ENCODE measurements around the gene MEF2D. TPM values are rescaled to one million over a fixed set of nuclear protein-coding genes. Genes with fewer than 3 reads are reported as not detected.
A peak's percentile ranks its signal among the peaks of the same experiment; 100 is the strongest.

MEF2D gene
- total RNA-seq, 1 donor from 2014 or later = 16.6 TPM

- H3K36me3 ChIP-seq (ENCODE audit: control insufficient read depth, insufficient read depth, low read length) = no peaks in the 10 kb centered on the region
- DNase-seq (ENCODE audit: low read depth) = no peak
Observed at GRCh38 chr1:156455362-156455761, 45.2 kb downstream of the MEF2D start.

GRCh38 chr1:156452907-156453306 is 47.7 kb downstream of the MEF2D start:
- TF ChIP-seq CTCF (IDR thresholded peaks at IDR 0.05; ENCODE audit: insufficient read depth, low read length, poor library complexity, severe bottlenecking) = no peak
- Histone ChIP-seq H3K4me3 (ENCODE audit: low read depth, low read length) (no peak overlapping the region), H3K27me3 (ENCODE audit: control insufficient read depth, insufficient read depth, low read length) (no peaks in the 10 kb centered on the region), H3K36me3 (ENCODE audit: control insufficient read depth, insufficient read depth, low read length) (no peaks in the 10 kb centered on the region)
- no peak for DNase-seq (ENCODE audit: low read depth)

More at GRCh38 chr1:156455362-156455761, 45.2 kb downstream of the MEF2D start:
- Histone ChIP-seq H3K4me3 (ENCODE audit: low read depth, low read length) (no peak overlapping the region), H3K27me3 (ENCODE audit: control insufficient read depth, insufficient read depth, low read length) (no peaks in the 10 kb centered on the region)
- TF ChIP-seq CTCF (IDR thresholded peaks at IDR 0.05; ENCODE audit: insufficient read depth, low read length, poor library complexity, severe bottlenecking) = no peak

GRCh38 chr1:156451505-156452160 is 48.9 kb downstream of the MEF2D start:
- TF ChIP-seq CTCF (IDR thresholded peaks at IDR 0.05; ENCODE audit: insufficient read depth, low read length, poor library complexity, severe bottlenecking) = no peak
- no peak overlapping the region for H3K4me3 ChIP-seq (ENCODE audit: low read depth, low read length)
- H3K36me3 ChIP-seq (ENCODE audit: control insufficient read depth, insufficient read depth, low read length) = no peaks in the 10 kb centered on the region
- H3K27me3 ChIP-seq (ENCODE audit: control insufficient read depth, insufficient read depth, low read length) = no peaks in the 10 kb centered on the region
- DNase-seq (ENCODE audit: low read depth) = no peak

GRCh38 chr1:156448134-156448967 is 52.2 kb downstream of the MEF2D start:
- no peak for DNase-seq (ENCODE audit: low read depth)
- Histone ChIP-seq H3K27me3 (ENCODE audit: control insufficient read depth, insufficient read depth, low read length) (peaks cover 5% of the 10 kb centered on the region), H3K4me3 (ENCODE audit: low read depth, low read length) (no peak overlapping the region), H3K36me3 (ENCODE audit: control insufficient read depth, insufficient read depth, low read length) (no peaks in the 10 kb centered on the region)
- no peak for TF ChIP-seq CTCF (IDR thresholded peaks at IDR 0.05; ENCODE audit: insufficient read depth, low read length, poor library complexity, severe bottlenecking)

- no peak overlapping the region for H3K4me3 ChIP-seq (ENCODE audit: low read depth, low read length)
- peaks cover 21% of the 10 kb centered on the region for H3K27me3 ChIP-seq (ENCODE audit: control insufficient read depth, insufficient read depth, low read length)
- no peaks in the 10 kb centered on the region for H3K36me3 ChIP-seq (ENCODE audit: control insufficient read depth, insufficient read depth, low read length)
- peak; percentile 95 for TF ChIP-seq CTCF (IDR thresholded peaks at IDR 0.05; ENCODE audit: insufficient read depth, low read length, poor library complexity, severe bottlenecking)
- DNase-seq (ENCODE audit: low read depth) = peak; percentile 21
Observed at GRCh38 chr1:156445789-156446263, 54.7 kb downstream of the MEF2D start.
